Caco-2 (cell line): ENCODE data around the gene KRTAP10-6. TPM values are rescaled to one million over a fixed set of nuclear protein-coding genes. Genes with fewer than 3 reads are reported as not detected.
"Not testable (repeated sequence)": the region's sequence is repeated elsewhere in the genome, so short reads cannot be mapped to it uniquely, and the experiment has no call there.

Source experiments
- BruUV-seq: library from RNA; stranded (reverse); fragments of 400-500 nt; replicated peaks from 2 replicates; lab custom pipeline; 2021; lab: Mats Ljungman, UMichigan
- CTCF ChIA-PET: fragments of 300-600 bp; sonication (Branson Sonifier 250); formaldehyde crosslinking; loops from one replicate; lab custom pipeline; 2022; ENCODE audit warnings: antibody characterized with exemption; lab: Charles Lee
- POLR2A ChIA-PET: fragments of 300-600 bp; sonication (Branson Sonifier 250); formaldehyde crosslinking; loops from one replicate; lab custom pipeline; 2022; ENCODE audit warnings: antibody characterized with exemption; lab: Charles Lee
- DNase-seq, 2 experiments: peaks; one replicate each; pipeline versions ENCODE4 v3.0.0 to v3.0.0-alpha.2; 2020 to 2022
- H3K27me3 ChIP-seq: replicated peaks from 2 replicates; pipeline ENCODE4 v1.6.0; 2011; ENCODE audit warnings: low read length; ENCODE audit not compliant: control insufficient read depth, insufficient read depth
- H3K36me3 ChIP-seq: 2 replicates; pipeline ENCODE4 v1.5.1; 2011; ENCODE audit warnings: low read length; ENCODE audit not compliant: control insufficient read depth, insufficient read depth
- H3K4me1 ChIP-seq: fragments of 250-450 bp; sonication (Bioruptor Pico); 2 replicates; pipeline ENCODE4 v1.5.1; 2020; ENCODE audit warnings: mild to moderate bottlenecking
- H3K4me3 ChIP-seq: 2 replicates; pipeline ENCODE4 v1.5.1; 2011; ENCODE audit warnings: low read depth, mild to moderate bottlenecking, control low read depth, low read length
- H3K9me3 ChIP-seq: fragments of 250-450 bp; sonication (Bioruptor Pico); 2 replicates; pipeline ENCODE4 v1.5.1; 2020; ENCODE audit warnings: mild to moderate bottlenecking, moderate library complexity
- H3K27ac Mint-ChIP-seq: one replicate; pipeline ENCODE4 v1.8.0; 2022; ENCODE audit warnings: mixed read lengths; ENCODE audit not compliant: unreplicated experiment
- H3K27me3 Mint-ChIP-seq: one replicate; pipeline ENCODE4 v1.8.0; 2022; ENCODE audit warnings: mixed read lengths; ENCODE audit not compliant: insufficient read depth, unreplicated experiment
- H3K36me3 Mint-ChIP-seq: one replicate; pipeline ENCODE4 v1.8.0; 2022; ENCODE audit warnings: mild to moderate bottlenecking, mixed read lengths; ENCODE audit not compliant: insufficient read depth, unreplicated experiment
- H3K4me1 Mint-ChIP-seq: one replicate; pipeline ENCODE4 v1.8.0; 2022; ENCODE audit warnings: low read depth, mixed read lengths; ENCODE audit not compliant: unreplicated experiment
- H3K4me3 Mint-ChIP-seq: one replicate; pipeline ENCODE4 v1.8.0; 2022; ENCODE audit warnings: mild to moderate bottlenecking, moderate library complexity, mixed read lengths; ENCODE audit not compliant: unreplicated experiment
- H3K9me3 Mint-ChIP-seq: one replicate; pipeline ENCODE4 v1.8.0; 2022; ENCODE audit warnings: mixed read lengths; ENCODE audit not compliant: unreplicated experiment
- CTCF ChIP-seq, 2 experiments: fragments of 200-600 bp in 1 of 2; IDR thresholded peaks; 1 replicate in 1 of 2; 2 replicates in 1 of 2; pipeline versions ENCODE4 v1.5.1 to v1.8.0; 2011 to 2022; ENCODE audit warnings: antibody characterized with exemption in 1 of 2, control low read depth in 1 of 2, inconsistent platforms in 1 of 2, low read depth in 1 of 2, low read length in 1 of 2, mild to moderate bottlenecking in 1 of 2, moderate library complexity in 1 of 2; ENCODE audit not compliant: insufficient read depth in 1 of 2, severe bottlenecking in 1 of 2, unreplicated experiment in 1 of 2
- intact Hi-C: fragments of 100-400 bp; cut with micrococcal nuclease; formaldehyde crosslinking; loops from one replicate; pipeline ENCODE4 v1.10.0; 2022; ENCODE audit not compliant: unreplicated experiment
- total RNA-seq: library from RNA; stranded (reverse); gene quantifications from 2 replicates; pipeline ENCODE4 v1.2.3, GENCODE V29; 2022

KRTAP10-6 gene
- total RNA-seq, 1 experiment from 2014 or later: not detected

GRCh38 chr21:44627181-44627822 lies 35.0 kb upstream of the KRTAP10-6 start:
- H3K4me3 Mint-ChIP-seq, H3K4me3 ChIP-seq, H3K27ac Mint-ChIP-seq, POLR2A ChIA-PET, H3K27me3 ChIP-seq, DNase-seq, H3K27me3 Mint-ChIP-seq, BruUV-seq, intact Hi-C loops, H3K36me3 Mint-ChIP-seq, H3K4me1 Mint-ChIP-seq, H3K4me1 ChIP-seq, H3K36me3 ChIP-seq: not testable (repeated sequence)
- H3K9me3 ChIP-seq: peaks cover 22% of the 10 kb centered on the region
- CTCF ChIA-PET: interaction anchor here (0.6 kb wide), 1 partner anchor 77 kb away, joined by 3 read pairs; no protein-coding TSS in a partner anchor
- H3K9me3 Mint-ChIP-seq: peaks cover 56% of the 10 kb centered on the region

- Mint-ChIP-seq H3K9me3 (peaks cover 53% of the 10 kb centered on the region), H3K4me1 (no peaks in the 10 kb centered on the region), H3K27me3 (no peaks in the 10 kb centered on the region), H3K36me3 (no peaks in the 10 kb centered on the region), H3K27ac (no peak within 1 kb of the TSS), H3K4me3 (no peak within 1 kb of the TSS)
- CTCF ChIA-PET: no interaction called here
- POLR2A ChIA-PET: no interaction called here
- no peaks in the 10 kb centered on the region for H3K27me3 ChIP-seq
- BruUV-seq: no TSS peak
- no peak for TF ChIP-seq CTCF (IDR thresholded peaks at IDR 0.05; ENCODE audit: insufficient read depth in 1 of 2, low read depth in 1 of 2, low read length in 1 of 2, severe bottlenecking in 1 of 2, unreplicated experiment in 1 of 2)
- no peak within 1 kb of the TSS for H3K4me3 ChIP-seq
- DNase-seq: no peak
- intact Hi-C loops: no loop called here
- no peaks in the 10 kb centered on the region for H3K36me3 ChIP-seq
- no peaks in the 10 kb centered on the region for H3K4me1 ChIP-seq
- peaks cover 16% of the 10 kb centered on the region; the same call in 1 of the 2 replicates for H3K9me3 ChIP-seq
Observed at GRCh38 chr21:44626673-44627143, 34.4 kb upstream of the KRTAP10-6 start, which contains the start of gene KRTAP10-9. Gene KRTAP10-9 (plus strand): TSS chr21:44627093. CDS start chr21:44627172, 79 bp downstream.

- H3K36me3 Mint-ChIP-seq: no peaks in the 10 kb centered on the region
- Histone ChIP-seq H3K27me3 (no peaks in the 10 kb centered on the region), H3K9me3 (peaks cover 12% of the 10 kb centered on the region; the same call in 1 of the 2 replicates), H3K4me3 (no peak overlapping the region), H3K36me3 (no peaks in the 10 kb centered on the region), H3K4me1 (no peaks in the 10 kb centered on the region)
- CTCF ChIA-PET: no interaction called here
- peaks cover 48% of the 10 kb centered on the region for H3K9me3 Mint-ChIP-seq
- H3K4me1 Mint-ChIP-seq: no peaks in the 10 kb centered on the region
- no peak overlapping the region for H3K27ac Mint-ChIP-seq
- H3K27me3 Mint-ChIP-seq: no peaks in the 10 kb centered on the region
- BruUV-seq: no TSS peak
- no peak for TF ChIP-seq CTCF (IDR thresholded peaks at IDR 0.05; ENCODE audit: insufficient read depth in 1 of 2, low read depth in 1 of 2, low read length in 1 of 2, severe bottlenecking in 1 of 2, unreplicated experiment in 1 of 2)
- POLR2A ChIA-PET: no interaction called here
- H3K4me3 Mint-ChIP-seq: no peak overlapping the region
- intact Hi-C loops: no loop called here
- no peak for DNase-seq
Observed at GRCh38 chr21:44626262-44626661, 34.0 kb upstream of the KRTAP10-6 start.
